HG02798 (cell line): ENCODE data around the gene HPD.

Experiments used
- ATAC-seq: cut with Tn5 transposase; IDR thresholded peaks from one replicate; pipeline ENCODE4 v1.9.1; 2021; ENCODE audit warnings: mild to moderate bottlenecking; ENCODE audit not compliant: unreplicated experiment, poor library complexity

The HPD gene

GRCh38 chr12:121830134-121830533 is 28.5 kb downstream of the HPD start:
- ATAC-seq: no peak

DNA sequence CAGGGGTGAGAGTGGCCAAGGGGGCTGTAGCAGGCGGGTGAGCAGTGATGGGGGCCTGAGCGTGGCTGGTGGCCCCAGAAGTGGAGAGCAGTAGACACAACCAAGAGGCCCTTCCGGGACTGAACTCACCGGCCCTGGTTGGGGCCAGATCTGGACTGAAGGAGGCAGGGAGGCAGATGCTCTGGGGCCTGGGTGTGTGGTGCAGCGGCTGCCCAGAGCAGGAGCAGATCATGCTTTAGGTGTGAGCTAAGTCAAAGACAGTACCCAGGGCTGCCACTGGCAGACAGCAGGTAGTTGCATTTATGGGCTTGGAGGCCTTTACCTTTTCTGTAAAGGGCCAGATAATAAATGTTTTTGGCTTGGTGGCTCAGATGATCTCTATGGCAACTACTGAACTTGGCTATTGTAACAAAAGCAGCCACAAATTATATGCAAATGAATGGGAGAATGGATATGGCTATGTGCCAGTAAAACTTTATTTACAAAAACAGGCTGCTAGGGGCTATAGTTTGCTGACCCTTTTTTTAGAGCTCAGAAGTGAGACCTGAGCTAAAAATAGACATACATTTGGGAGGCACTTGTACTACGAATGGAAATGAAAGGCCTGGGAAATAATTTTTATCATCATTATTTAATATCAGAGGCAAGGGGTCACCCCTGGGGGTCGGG is 29.3 kb downstream of the HPD start:
- ATAC-seq: no peak

- ATAC-seq: no peak
Measured at GRCh38 chr12:121828826-121829225, 29.8 kb downstream of the HPD start.

GRCh38 chr12:121828306-121828705 is 30.4 kb downstream of the HPD start:
- no peak for ATAC-seq

GRCh38 chr12:121827351-121828099 is 31.1 kb downstream of the HPD start:
- ATAC-seq: no peak

DNA sequence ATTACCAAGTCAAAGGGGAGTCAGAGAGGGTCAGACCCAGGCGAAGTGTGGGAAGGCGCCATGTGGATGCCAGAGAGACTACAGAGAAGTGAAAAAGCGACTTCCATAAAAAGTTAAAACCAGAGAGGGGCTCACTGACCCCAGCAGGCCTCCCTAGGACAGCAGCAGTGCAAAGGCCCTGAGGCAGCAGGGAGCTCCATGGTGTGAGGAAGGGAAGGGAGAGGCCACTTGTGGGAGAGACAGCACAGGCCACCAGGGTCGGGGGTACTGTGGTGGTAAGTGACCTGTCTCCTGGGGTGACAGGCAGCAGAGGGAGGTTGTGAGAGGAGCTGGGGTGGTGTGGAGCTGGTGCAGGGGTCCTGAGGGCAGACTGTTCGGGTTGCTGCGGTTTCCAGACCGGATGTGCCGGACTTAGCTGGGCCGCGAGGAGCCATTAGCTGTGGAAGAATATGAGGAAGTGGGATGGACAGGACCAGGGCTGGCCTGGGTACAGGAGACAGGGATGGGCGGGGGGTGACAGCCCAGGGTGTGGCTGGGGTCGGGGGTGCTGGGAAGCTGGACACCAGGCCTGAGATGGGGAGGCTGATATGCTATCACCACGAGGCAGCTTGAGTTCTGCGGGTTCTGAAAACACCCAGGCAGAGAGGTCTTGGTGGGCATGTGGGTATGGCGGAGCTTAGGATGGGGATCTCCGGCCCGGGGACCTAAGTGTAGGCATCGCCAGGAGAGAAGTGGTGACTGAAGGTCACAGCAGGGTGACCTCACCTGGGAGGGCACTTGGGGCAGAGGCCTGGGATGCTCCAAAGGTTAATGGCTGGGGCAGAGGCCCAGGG is 32.1 kb downstream of the HPD start:
- no peak for ATAC-seq

GRCh38 chr12:121825041-121825523 is 33.6 kb downstream of the HPD start:
- ATAC-seq: no peak

DNA sequence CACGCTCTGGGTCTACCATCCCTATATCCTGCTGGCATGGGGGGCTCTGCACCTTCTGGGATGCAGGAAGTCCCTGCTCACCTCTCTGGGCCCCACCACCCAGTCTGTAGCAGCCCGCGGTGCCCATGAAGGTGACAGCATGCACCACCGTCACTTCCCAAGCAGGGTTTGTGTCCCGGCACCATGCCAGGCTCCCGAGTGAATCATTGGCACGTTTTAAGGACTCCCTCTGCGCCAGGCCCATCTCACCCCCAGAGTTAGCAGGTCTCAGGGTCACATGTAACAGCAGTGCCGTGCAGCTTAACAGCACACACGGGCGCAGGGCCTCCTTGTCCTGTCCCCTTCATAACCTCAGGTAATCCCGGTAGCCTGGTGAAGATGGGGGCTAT is 34.9 kb downstream of the HPD start:
- ATAC-seq: no peak

DNA sequence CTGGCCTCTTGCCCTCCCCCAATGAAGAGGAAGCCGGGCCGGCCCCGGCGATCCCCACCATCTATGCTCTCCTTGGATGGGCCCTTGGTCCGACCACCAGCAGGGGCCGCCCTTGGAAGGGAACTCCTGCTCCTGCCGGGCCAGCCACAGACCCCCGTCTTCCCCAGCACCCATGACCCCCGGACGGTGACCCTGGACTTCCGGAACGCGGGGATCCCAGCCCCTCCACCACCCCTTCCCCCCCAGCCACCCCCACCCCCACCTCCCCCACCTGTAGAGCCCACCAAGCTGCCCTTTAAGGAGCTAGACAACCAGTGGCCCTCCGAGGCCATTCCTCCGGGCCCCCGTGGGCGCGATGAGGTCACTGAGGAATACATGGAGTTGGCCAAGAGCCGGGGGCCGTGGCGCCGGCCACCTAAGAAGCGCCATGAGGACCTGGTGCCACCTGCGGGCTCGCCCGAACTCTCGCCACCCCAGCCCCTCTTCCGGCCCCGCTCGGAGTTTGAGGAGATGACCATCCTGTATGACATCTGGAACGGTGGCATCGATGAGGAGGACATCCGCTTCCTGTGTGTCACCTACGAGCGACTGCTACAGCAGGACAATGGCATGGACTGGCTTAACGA is 35.4 kb downstream of the HPD start:
- ATAC-seq: no peak

- ATAC-seq: no peak
Measured at GRCh38 chr12:121822393-121823100, 36.1 kb downstream of the HPD start.

DNA sequence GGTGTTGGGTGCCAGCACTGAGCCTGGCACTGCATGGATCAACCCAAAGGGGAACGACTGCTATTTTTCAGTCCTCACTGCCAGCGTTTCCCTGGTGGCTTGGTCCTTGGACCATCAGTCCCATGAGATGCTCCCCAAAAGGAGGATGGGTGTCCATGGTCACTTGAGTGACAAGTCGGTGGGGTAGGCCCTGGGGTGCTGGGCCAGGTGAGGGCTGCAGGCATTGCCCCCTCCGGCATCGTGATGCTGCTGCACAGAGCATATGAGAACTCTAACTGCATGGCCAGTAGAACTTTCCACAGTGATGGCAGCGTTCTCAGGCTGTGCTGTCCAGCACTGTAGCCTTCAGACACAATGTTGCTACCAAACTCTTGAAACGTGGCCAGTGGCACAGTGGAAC is 38.6 kb downstream of the HPD start:
- ATAC-seq: no peak

DNA sequence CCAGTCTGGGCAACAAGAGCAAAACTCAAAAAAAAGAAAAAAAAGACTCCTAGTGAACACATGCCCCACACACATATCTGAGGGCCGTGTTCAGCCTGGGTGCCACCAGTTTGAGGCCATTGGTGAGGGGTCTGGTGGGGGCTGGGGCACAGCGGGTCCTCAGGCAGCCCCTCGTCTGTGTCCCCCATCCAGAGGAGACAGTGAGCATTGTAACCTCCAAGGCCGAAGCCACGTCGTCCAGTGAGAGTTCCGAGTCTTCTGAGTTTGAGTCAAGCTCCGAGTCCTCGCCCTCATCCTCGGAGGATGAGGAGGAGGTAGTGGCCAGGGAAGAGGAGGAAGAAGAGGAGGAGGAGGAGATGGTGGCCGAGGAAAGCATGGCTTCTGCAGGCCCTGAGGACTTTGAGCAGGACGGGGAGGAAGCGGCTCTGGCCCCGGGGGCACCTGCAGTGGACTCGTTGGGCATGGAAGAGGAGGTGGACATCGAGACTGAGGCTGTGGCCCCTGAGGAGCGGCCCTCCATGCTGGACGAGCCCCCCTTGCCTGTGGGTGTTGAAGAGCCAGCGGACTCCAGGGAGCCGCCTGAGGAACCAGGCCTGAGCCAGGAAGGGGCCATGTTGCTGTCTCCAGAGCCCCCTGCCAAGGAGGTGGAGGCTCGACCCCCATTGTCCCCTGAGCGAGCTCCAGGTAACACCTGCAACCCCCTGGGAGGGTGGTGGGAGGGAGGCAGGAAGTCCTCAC is 39.3 kb downstream of the HPD start:
- ATAC-seq: no peak

GRCh38 chr12:121817648-121818043 is 41.0 kb downstream of the HPD start:
- ATAC-seq: no peak

- no peak for ATAC-seq
Measured at GRCh38 chr12:121816925-121817647, 41.6 kb downstream of the HPD start.

DNA sequence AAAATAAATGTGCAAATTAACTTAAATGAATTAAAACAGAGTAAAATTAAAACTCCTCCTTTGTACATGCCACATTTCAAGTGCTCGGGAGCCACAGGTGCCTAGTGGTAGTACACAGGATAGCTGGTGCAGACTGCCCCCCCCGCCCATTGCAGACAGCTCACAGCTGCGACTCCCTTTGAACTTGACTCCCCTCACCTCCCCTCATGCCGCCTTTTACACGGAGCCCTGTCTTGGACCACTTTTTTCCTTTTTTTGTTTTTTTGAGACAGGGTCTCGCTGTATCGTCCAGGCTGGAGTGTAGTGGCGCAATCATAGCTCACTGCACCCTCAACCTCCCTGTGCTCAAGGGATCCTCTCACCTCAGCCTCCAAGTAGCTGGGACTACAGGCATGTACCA is 43.4 kb downstream of the HPD start:
- ATAC-seq: no peak

GRCh38 chr12:121814429-121815119 is 44.1 kb downstream of the HPD start:
- no peak for ATAC-seq

DNA sequence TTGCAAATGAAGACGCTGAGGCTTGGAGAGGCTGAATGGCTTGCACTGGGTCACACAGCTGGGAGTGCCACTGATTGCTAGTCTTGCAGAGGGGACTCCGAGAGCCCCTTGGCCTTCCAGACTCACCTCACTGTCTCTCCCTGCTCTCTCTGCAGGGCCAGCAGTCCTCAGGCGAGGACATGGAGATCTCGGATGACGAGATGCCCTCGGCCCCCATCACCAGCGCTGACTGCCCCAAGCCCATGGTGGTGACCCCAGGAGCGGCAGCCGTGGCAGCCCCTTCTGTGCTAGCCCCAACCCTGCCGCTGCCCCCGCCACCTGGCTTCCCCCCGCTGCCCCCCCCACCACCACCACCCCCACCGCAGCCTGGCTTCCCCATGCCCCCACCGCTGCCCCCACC is 44.7 kb downstream of the HPD start:
- no peak for ATAC-seq
